Measurements from ENCODE around the gene DTD1.

DTD1 gene

DNA sequence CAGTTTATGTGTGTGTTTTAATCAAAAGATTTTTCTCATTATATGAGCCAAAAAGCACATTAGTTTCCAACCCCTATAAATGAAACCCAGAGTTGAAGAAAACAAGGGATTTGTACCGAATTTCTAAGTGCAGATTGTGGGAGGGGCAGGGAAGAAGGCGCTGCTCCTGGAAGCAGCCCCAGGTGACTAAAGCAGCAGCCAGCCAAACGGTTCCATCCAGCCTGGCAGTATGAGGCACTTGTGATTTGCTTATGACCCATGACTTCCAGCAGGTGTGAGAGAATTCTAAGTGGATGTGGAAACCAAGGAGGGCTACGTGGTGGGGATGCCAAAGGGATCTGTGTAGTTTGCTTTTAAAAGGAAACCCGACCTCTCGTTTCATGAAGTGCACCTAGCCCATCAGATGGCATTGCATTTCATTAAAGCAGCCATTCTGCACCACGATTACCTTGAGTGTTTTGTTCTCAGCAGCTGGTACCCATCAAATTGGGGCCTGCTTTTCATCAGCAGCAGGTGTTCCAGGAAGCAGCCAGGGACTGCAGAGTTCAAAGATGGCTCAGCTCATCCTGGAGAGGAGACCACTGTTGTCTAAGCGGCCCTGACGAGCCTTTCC is 79.1 kb downstream of the DTD1 start:
- no peak for DNase-seq

DNA sequence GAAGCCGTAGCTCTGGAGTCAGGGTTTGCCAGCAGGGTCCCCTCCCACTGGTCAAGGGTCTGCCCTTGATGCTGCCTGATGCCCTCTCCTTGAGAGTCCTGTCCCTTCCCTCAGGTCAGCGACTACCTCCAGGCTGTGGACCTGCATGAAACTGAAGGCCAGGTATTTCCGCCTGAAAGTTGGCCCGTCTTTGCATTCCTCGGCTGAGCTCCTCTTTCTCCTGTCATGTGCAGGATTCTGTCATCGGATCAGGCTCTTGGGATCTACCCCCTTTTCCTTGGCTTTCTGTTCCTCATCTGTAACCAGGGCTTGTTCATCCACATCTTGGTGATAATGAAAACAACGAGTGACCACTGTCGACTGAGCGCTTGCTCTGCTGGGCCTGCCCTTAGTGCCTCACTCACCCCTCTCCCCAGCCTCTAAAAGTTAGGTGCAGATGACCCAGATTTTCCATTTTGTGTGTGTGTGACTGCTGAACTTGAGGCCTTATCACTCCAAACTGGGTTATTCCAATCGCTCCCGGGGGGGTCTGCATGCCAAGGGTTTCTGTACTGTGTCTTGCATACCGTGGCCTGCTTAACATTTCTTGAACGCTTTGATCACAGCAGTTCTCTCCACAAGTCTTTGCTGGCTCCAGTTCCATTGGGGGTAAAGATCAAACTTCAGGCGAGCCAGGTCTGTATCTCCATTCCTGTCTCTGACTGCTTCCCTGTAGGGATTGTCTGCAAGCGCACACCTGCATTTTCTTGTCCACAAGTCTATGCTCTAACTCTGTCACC is 81.6 kb downstream of the DTD1 start:
- DNase-seq, result no peak

DNA sequence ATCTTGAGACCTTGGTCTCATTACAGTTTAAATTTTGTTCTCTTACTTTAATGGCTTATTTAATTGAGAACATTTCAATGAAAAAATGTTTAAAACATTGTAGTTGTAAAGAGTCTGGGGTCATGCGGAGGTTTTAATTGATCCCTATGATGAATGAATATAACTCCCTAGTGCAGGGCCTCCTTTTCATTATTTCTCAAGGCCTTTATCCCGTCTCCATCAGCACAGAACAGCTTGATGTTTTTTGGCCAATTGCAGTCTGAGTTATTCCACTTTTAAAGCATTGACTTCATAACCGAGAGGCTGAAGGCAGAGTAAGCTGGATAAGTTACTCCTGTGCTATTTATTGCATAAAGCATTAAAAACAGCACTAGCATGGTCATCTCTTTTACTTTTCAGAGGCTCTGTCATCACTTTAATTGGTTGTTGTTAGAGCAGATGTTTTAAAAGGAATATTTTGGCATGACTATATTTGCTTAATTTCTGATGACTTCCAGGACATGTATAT is 83.4 kb downstream of the DTD1 start:
- no peak for DNase-seq

DNA sequence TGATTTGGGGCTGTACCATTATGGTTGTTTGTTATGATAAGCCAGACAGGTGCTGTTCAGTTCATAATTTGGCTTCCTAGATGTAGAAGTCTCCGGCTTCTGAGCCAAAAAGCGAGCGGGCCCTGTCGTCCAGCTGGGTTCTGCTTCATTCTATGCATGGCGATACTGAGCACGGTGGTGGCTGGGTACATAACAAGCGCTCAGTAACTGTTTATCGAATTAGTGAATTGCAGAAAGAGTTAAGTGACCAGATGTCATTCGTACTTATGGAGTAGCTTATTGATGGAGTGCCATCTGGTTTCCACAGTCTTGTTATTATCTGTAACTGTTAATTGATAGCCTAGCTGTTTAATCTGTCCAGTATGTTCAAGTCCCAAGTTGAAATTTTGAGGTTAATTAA is 85.0 kb downstream of the DTD1 start:
- no peak for DNase-seq

DNA sequence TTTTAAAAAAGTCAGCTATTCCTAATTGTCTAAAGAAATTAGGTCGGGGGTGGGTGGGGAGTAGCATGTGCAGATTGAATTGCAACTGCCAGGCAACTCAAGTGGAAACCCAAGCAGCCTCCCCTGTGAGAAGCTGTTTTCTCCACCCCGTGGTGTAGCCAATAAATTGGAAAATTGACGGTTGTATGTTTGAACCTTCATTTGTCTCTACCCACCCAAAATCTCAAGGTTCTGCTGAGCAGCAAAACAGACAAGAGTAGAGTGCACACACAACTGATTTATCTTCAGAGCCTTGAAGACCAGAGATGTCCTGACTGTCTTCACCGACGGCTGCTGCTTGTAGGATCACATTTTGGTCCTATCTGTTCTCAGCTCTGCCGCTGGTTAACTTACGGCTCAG is 88.5 kb downstream of the DTD1 start:
- no peak for DNase-seq

DNA sequence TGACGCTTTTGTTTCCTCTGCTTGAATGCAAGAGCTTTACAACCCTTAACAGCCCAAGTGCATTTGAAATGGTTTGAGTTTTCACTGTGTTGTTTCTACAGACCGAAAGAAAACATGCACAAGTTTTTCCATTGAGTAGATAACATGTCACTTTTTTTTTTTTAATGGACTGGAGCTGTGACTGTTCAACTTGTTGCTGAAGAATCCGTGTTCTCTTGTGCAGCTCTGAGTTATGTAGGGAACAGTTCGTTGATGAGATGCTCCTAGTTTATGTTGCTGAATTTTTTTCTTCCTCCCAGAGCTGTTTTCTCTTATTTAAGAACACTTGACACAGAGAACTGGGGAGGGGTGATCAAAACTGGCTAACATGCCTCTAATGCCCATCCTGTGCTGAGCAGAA is 89.3 kb downstream of the DTD1 start:
- DNase-seq, result no peak

DNA sequence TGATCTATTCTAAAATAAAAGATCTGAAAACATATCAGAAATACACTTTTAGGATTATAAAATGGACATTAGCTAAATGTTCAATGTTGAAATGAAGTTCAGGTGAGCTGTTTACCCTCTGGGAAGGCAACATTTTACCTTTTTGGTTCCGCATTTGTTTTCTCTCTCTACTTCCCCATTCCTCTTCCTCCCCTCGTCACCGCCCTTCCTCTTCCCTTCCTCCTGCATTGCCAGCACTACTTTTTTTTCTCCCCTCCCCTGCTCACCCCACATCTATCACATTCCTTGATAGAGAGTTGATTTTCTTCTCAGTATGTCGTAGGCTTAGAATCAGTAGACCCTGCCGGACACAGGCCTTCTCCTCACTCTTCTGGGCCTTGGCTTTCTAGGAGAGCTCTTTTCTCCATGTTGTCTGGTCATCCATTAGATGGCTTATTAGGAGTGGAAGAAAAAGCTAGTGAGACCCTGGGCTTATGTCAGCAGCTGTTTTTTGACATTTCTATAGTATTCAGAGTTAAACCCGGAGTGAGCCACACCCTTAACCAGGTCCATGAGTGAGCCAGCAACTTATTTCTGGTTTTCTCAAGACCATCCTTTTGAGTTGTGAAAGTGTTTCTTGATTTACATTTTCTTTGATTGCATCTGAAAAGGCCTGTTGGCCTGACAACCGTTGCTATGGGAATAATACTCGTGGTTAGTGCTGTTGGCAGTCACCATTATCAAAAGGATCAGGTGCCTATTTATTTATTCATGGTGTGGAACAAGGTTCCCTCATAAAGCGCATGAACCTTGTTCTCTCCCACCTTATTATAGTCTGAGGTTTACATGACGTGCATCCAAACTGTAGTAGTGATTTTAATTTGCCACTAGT is 90.9 kb downstream of the DTD1 start:
- DNase-seq, result no peak

DNA sequence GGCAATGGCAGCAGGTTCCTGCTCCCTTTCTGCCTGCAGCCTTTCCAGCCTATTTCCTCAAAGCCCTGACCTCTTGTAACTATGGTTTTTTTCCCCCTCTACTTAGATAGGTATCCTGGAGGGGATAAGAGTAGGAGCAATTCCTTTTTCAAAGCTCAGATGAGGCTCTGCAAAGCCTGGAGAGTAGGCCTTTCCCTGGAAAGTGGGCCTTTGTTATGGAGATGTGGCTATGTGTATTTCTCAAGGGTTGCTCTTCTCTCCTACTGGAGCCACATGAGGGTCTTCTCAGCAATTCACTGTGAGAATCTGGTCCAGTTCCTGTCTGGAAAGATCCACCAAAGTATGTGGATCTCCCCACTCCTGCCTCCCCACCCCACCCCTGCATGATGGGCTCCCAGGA is 96.0 kb downstream of the DTD1 start:
- DNase-seq, result no peak

DNA sequence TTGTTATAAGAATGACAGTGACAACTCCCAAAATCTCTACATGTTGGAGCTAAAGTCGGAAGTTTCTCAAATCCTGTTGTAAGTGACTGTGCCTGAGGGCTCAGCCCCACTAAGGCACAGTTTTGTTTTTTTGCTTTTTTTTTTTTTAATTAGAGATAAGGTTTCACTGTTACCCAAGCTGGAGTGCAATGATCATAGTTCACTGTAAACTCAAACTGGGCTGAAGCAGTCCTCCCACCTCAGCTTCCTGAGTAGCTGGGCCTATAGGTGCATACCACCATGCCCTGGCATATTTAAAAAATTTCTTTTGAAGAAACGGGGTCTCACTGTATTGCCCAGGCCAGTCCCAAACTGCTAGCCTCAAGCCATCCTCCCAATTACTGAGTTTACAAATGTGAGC is 96.9 kb downstream of the DTD1 start:
- no peak for DNase-seq

DNA sequence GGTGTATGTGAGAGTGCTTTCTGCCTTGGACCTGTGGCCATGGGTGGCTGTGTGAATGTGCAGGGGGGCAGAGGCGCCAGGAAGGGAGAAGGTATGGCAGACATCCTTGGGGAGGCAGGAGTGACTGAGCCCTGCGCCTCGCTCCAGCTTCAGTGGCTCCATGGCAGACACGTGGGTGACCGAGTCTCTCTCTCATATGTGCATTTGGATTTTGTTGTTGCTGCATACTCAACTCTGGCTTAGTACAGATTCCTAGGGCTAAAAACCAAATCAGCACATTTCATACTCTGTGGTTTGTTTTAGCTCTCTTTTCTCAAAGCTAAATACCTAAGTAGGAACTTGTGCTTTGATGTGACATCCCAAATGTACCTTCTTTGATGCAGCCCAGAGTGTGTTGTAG is 97.6 kb downstream of the DTD1 start:
- no peak for DNase-seq

DNA sequence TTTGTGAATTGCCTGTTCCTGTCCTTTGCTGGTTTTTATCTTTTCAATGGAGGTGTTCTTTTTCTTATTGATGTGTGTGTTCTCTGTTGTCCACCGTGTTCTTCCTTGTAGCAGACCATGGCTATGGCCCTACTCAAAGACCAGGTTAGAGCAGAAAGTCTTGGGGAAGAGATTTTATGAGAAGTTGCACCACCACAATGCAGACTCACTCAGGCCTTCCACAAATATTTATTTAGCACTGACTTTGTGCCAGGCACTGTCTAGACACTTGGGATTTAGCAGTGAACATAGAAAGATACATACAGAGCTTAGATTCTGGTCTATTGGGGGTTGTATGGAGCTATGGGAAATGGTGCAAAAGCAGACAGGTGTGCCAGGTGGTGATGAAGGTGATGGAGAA is 98.8 kb downstream of the DTD1 start:
- no peak for DNase-seq

DNA sequence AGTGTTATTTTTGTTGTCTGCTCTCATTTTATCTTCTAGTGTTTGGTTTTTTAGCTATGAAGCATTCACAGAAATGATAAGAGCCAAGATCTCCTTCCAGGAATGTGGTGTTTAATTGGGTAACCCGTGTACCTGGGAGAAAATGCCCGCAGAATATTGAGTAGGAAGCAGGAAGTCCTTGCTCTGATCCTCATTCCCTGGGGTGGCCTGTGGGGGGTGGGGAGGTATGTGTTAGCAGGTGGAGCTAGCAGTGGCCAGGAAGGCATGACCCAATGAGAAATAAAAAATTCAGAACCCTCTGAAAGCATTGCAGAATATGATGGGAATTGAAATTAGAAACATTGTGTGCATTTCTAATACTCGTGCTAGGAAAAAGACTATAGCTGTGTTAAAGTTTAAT is 100.8 kb downstream of the DTD1 start:
- DNase-seq, result no peak

DNA sequence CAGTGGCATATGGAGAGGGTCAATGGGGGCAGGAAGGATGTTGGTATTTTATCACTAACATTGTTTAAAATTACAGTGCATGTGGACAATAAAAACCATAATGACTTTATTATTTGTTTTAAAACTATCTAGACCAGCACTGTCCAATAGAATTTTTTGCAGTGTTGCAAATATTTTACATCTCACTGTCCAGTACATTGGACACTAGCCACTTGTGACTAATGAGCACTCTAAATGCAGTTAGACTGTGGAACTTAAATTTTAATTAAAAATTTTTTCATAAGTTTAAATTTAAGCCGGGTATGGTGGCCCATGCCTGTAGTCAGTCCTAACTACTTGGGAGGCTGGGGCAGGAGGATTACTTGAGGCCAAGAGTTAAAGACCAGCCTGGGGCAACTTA is 101.7 kb downstream of the DTD1 start:
- no peak for DNase-seq

DNA sequence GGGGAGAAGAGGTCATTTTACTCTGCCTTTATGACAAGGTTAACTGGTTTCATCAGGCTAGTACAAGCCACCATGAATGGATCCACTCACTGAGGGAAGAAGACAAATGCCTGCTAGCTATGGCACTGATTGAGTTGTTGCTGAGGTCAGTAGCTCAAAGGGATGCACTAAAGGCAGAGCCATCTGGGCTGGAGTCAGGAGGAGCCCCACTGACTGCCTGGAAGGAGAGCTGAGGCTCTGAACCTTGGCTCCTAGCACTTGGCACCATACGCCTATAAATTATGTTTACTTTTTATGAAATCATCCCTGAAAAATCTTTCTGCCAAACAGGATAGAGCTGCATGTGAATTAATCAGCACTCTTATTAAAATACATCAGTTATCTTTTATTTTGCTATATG is 104.6 kb downstream of the DTD1 start:
- no peak for DNase-seq

DNA sequence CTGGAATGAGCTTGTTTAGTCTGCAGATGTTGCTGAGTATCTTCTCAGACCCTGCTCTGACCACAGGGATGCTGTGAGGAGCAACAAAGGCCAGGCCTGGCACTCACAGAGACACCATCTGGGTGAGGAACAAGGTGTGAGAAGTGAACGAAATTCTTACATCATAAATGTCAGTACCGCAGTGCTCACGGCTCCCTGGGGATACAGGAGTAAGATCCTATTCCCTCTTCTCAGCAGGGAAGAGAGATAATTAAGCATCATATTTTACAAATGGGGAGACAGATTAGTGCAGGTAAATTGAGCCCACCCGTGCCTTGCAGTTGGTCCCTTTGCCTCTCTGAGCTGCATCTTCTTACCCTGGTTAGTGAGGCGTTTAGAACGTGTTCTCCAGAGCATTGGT is 106.2 kb downstream of the DTD1 start:
- no peak for DNase-seq

DNA sequence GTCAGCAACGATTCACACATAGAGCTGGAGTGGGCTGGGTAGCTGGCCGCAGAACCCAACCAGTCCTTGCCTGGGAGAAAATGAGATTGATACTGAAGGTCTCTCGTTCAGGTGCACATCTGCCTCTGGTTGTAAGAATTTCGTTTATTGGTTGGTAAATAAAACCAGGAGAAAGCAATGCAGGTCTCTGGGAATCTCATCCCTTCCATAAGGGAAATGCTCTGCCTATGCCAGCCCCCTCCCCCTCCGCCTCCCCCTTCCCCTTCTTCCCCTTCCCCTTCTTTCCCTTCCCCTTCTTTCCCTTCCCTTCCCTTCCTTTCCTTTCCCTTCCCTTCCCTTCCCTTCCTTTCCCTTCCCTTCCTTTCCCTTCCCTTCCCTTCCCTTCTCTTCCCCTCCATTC is 107.3 kb downstream of the DTD1 start:
- no peak for DNase-seq

DNA sequence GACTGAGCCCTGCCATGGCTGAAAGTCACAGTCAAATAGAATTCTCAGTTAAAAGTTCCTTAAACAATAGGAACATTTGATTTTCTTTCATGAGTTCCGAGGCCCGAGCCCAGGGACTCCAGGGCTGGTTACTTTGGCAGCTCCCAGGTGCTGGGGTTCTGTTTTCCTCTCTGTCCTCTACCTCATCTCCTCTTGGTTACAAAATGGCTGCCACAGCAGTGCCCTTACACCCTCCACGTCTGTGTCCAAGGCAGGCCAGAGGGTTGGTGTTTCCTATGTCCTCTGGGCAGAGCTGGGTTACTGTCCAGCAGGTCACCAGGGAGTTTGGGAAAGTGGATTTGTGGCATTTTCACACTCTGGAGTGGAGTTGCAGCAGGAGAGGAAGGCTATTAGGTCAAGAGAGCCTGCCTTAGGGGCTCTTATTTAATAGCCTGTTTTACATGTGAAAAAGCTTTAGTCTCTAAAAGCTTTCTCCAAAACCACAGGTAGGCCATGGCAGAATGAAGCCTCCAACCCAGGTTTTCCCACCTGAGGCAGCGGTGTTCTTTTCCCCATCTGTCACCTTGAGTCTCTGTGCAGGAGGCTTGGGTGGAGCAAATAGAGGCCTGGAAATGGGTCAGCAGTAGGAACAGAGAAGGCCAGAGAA is 111.0 kb downstream of the DTD1 start:
- DNase-seq, result no peak

DNA sequence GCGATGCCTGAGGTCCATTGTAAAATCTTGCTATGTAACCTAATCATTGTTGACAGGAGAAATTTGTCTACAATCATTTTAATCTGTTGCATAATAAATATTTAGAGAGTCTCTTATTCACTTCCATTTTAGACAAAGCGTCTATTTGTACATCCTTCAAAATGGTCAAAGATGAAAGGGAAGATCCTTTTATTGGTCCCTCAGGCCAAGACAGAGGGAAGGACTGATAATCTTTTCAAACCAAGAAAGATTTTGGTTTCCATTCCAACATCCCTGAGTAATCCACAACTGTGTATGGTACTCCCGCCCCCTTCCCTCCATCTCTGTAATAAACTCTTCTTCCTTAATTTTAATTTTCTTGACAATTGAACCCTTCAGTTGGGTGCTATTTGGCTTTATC is 114.1 kb downstream of the DTD1 start:
- DNase-seq, result no peak

DNA sequence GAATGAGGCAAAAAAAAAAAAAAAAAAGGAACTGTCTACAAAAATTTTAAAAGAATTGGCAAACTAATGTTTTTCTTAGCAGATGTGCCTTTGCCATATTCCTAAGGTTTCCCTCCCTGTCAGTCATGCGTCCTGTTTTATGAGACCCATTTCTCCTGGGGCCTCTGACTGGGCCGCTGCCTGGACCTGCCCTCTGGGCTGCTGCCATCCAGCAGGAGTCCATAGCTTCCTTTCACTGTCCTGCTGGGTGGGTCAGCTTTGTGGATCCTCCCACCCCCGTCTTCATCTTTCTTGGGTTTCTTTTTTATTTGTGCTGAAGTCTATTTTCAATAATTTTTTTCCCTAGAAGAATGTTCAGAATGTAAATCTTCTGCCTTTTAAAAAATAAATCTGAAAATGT is 114.9 kb downstream of the DTD1 start:
- no peak for DNase-seq

DNA sequence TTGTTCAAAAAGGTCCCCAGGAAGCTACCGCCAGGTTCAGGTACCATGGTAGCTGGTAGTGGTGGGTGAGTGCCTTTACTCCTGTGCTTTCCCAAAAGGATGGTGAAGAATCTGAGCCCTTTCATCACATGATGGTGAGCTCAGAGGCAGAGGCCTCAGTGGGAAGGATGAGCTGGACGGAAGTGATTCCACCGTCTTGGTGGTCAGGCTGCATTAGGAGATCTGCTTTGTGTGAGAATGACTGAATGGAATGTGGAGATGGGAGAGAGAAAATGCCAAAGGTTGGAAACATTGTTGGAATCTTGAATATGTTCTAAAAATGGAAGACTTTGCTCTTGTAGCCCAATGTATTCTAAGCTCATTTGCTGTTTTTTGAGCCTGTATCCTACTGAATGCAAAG is 117.6 kb downstream of the DTD1 start:
- DNase-seq, result no peak

DNA sequence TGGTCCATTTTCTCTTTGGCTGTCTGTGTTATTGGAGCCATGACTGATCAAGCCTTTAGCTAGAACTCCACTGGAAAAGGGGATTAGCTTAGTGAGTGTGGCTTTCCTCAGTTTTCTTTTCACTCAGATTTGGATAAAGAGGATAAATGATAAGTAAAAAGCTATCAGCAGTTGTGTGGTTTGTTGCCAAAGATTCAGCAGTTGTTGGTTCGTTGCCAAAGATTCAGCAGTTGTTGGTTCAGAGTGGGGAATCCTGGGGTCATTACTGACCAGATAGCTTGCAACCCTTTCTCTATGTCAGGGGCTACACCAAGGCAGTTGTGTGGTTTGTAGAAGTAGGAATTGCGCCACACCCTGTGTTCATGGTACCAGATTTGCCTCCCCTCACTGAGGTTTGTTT is 118.1 kb downstream of the DTD1 start:
- no peak for DNase-seq

DNA sequence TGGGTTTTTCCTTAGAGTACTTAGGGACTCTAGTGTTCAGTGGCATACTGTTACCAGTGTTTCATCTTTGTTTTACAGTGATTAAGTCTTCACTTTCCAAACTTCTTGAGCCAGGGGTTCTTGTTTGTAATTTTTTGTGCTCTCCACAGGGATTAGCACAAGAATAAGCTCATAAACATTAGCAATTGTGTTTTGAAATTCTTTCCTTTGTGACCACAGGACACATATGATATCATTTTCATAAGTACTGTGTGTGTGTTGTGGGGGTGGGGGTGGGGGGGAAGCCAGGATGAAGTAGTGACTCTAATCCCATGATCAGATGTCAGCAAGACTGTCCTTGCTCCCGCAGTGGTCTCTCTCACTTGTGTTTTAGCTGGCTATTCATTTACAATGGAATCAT is 124.3 kb downstream of the DTD1 start:
- DNase-seq, result no peak

DNA sequence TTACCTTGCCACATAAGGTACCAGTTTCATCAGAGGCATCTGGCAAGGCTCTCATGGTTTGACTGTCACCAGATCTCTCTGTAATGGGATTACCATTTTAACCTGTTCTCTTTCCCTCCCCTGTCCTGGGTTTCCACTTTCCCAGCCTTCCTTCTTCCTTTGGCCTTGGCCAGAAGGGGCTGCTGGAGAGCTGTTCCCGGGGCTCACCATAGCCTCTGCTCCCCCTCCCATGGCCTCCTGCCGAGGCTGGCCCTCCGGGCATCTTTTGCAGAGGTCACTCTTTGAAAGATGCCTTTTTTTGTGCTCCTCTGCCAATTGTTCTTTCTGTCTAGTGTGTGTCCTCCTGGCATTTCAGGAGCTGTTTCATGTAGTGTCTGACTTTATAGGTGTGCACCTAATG is 125.0 kb downstream of the DTD1 start:
- no peak for DNase-seq

Data from activated CD4-positive, alpha-beta T cell treated with anti-CD3 and anti-CD28 coated beads, Interleukin-2, amount 50 U/mL, for 4 hours (primary cell).